K562 (cell line): Measurements from ENCODE around the gene FRMD5. TPM values are rescaled to one million over a fixed set of nuclear protein-coding genes. Genes with fewer than 3 reads are reported as not detected.

Source experiments
- BRD4 ChIP-seq: fragments of 200-600 bp; sonication (generic); IDR thresholded peaks from 2 replicates; pipeline ENCODE4 v1.6.1; 2017; ENCODE audit warnings: inconsistent platforms
- BRD9 ChIP-seq: fragments of 450-650 bp; IDR thresholded peaks from 2 replicates; pipeline ENCODE4 v1.6.1; 2018; ENCODE audit warnings: low read depth; ENCODE audit not compliant: partially characterized antibody
- CCAR2 ChIP-seq: fragments of 200-400 bp; formaldehyde crosslinking; IDR thresholded peaks from 2 replicates; pipeline ENCODE4 v1.6.1; 2017; ENCODE audit warnings: mild to moderate bottlenecking, low read depth, low read length
- ETV5 ChIP-seq: sonication (generic); formaldehyde crosslinking; IDR thresholded peaks from 2 replicates; pipeline ENCODE4 v1.4.0; 2020; ENCODE audit warnings: low read depth, mild to moderate bottlenecking, missing genetic modification reagents
- GABPB1 ChIP-seq: sonication (generic); formaldehyde crosslinking; IDR thresholded peaks from 2 replicates; pipeline ENCODE4 v1.8.0; 2022; ENCODE audit warnings: mild to moderate bottlenecking, missing genetic modification reagents
- GATAD2A ChIP-seq: fragments of 450-650 bp; IDR thresholded peaks from 2 replicates; pipeline ENCODE4 v1.6.1; 2017
- GTF2A2 ChIP-seq: IDR thresholded peaks from 2 replicates; pipeline ENCODE4 v1.6.1; 2016; ENCODE audit warnings: mild to moderate bottlenecking, missing genetic modification characterization, missing compliant biosample characterization
- HNRNPK ChIP-seq: fragments of 200-400 bp; formaldehyde crosslinking; IDR thresholded peaks from one replicate; pipeline ENCODE4 v1.6.1; 2018; ENCODE audit warnings: mild to moderate bottlenecking, low read depth, low read length; ENCODE audit not compliant: poor library complexity, severe bottlenecking
- MCM7 ChIP-seq, 2 experiments: fragments of 450-650 bp; IDR thresholded peaks; 2 replicates each; pipeline ENCODE4 v1.6.1; 2016 to 2018
- MXI1 ChIP-seq: IDR thresholded peaks from 2 replicates; pipeline ENCODE4 v1.6.1; 2011; ENCODE audit warnings: low read depth, mild to moderate bottlenecking, improper control_type of control experiment, low read length
- NFXL1 ChIP-seq: fragments of 450-650 bp; formaldehyde crosslinking; IDR thresholded peaks from 2 replicates; pipeline ENCODE4 v1.4.0; 2021; ENCODE audit warnings: mild to moderate bottlenecking
- NR4A1 ChIP-seq, 2 experiments: fragments of 250-450 bp in 1 of 2; fragments of 450-650 bp in 1 of 2; sonication (Bioruptor Pico) in 1 of 2; IDR thresholded peaks; 2 replicates each; pipeline versions ENCODE4 v1.4.0 to v1.6.1; 2016 to 2020; ENCODE audit warnings: mild to moderate bottlenecking in 2 of 2, missing compliant biosample characterization in 1 of 2, missing genetic modification characterization in 1 of 2, moderate library complexity in 1 of 2
- PHTF2 ChIP-seq: fragments of 250-450 bp; sonication (Bioruptor Pico); IDR thresholded peaks from 2 replicates; pipeline ENCODE4 v1.5.0; 2021; ENCODE audit warnings: mild to moderate bottlenecking
- RBM14 ChIP-seq: fragments of 200-400 bp; formaldehyde crosslinking; IDR thresholded peaks from 2 replicates; pipeline ENCODE4 v1.6.1; 2018; ENCODE audit warnings: low read depth, mild to moderate bottlenecking, low read length, moderate library complexity, borderline replicate concordance; ENCODE audit not compliant: insufficient read depth
- RBM25 ChIP-seq: fragments of 200-400 bp; formaldehyde crosslinking; IDR thresholded peaks from 2 replicates; pipeline ENCODE4 v1.6.1; 2018; ENCODE audit warnings: low read length, low read depth, moderate library complexity; ENCODE audit not compliant: severe bottlenecking
- TAF1 ChIP-seq: IDR thresholded peaks from 2 replicates; pipeline ENCODE4 v1.6.1; 2011; ENCODE audit warnings: mild to moderate bottlenecking, low read length, moderate library complexity; ENCODE audit not compliant: insufficient read depth, control insufficient read depth, severe bottlenecking; ENCODE audit errors: extremely low read depth
- TARDBP ChIP-seq: fragments of 450-650 bp; IDR thresholded peaks from 2 replicates; pipeline ENCODE4 v1.6.1; 2016
- ZNF766 ChIP-seq: fragments of 200-800 bp; sonication (Bioruptor generic); conservative IDR thresholded peaks from 2 replicates; pipeline ENCODE4 v1.6.1; 2016; ENCODE audit warnings: missing genetic modification characterization, missing compliant biosample characterization
- polyA plus RNA-seq, 8 experiments: library from polyadenylated mRNA; depleted of rRNA in 4 of 8; stranded (reverse) in 5 of 8; unstranded in 3 of 8; fragments of >200 nt; fragmentation: Nextera tagmentation in 2 of 8; fragmentation: Illumina TruSeq in 1 of 8; extraction: Ambion mirVana in 2 of 8; extraction: Trizol in 1 of 8; gene quantifications; 2 replicates each; pipeline versions ENCODE4 v1.2.1 to v1.2.3, GENCODE V29; 2011 to 2014; ENCODE audit warnings: inconsistent platforms in 1 of 8, missing spikeins in 1 of 8
- total RNA-seq, 7 experiments: library from RNA; depleted of rRNA in 6 of 7; stranded (reverse); fragments of >200 nt in 6 of 7; fragmentation: Illumina TruSeq in 2 of 7; extraction: Trizol in 2 of 7; gene quantifications; 2 replicates each; pipeline versions ENCODE4 v1.2.1 to v1.2.3, GENCODE V29; 2011 to 2021; ENCODE audit warnings: low replicate concordance in 1 of 7
- TF ChIP-seq, protein P1 (sequence below): fragments of 450-650 bp; IDR thresholded peaks from 2 replicates; pipeline ENCODE4 v1.6.1; 2017; ENCODE audit warnings: antibody characterized with exemption
- TF ChIP-seq, protein P2 (sequence below): fragments of 150-350 bp; conservative IDR thresholded peaks from 2 replicates; pipeline ENCODE4 v1.6.1; 2014; ENCODE audit warnings: low read length
- TF ChIP-seq, protein P3 (sequence below): fragments of 250-450 bp; sonication (Bioruptor Pico); IDR thresholded peaks from 2 replicates; pipeline ENCODE4 v1.8.0; 2021; ENCODE audit warnings: moderate library complexity, mild to moderate bottlenecking, inconsistent platforms
- TF ChIP-seq, protein P4 (sequence below): sonication (generic); formaldehyde crosslinking; IDR thresholded peaks from 2 replicates; pipeline ENCODE4 v1.8.0; 2022; ENCODE audit warnings: mild to moderate bottlenecking, missing genetic modification reagents

Gene FRMD5
- total and polyA plus RNA-seq, 9 of the 15 experiments (the other 6 are each of a cell fraction or from before 2014, with no cell fraction given): 0.13 to 0.38 TPM; not detected in 7

DNA sequence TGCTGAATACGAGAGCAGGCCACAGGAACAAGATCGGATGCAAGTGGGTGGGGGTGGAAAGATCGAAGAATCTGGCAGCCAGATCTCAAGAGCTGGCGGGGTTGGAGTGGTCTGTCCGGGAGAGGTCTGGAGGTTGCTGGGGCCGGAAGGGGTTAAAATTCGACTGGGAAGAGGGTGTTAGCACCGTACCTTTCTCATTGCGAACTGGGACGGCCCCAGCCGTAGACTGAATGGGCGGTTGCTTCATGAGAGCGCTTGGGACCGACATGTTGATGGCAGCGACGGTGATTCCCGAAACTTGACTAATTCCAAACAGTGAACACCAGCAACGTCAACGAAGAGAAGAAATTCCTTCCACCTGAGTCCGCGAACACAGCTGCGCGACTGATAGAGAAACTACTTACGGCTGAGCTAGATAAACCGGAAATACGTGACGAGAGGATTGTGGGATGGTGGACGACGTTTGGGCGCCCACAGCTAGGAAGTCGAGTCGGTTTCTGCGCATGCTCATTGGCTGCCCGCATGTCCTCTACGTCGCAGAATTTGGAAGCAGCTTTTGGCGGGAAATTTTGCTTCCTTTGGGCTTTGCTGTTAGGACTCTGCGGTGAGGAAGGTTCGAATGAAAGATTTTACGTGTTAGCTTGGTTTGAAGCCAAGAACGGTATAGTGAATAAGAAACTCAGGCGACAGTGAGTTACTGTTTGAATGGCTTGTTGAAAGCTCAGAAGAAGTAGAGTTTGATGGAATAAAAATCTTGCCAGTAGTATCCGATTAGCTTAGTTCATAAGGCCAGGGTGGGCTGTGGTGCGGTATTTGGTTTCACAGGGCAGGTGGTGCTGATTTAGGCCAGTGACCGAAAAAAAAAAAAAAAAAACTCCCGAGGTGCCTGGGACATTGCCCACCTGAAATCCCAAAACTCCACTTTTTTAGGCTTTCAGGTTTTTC, 370.5 kb downstream of the FRMD5 start, which contains the start of gene MFAP1 (continued):
- TF ChIP-seq, protein P1, sequence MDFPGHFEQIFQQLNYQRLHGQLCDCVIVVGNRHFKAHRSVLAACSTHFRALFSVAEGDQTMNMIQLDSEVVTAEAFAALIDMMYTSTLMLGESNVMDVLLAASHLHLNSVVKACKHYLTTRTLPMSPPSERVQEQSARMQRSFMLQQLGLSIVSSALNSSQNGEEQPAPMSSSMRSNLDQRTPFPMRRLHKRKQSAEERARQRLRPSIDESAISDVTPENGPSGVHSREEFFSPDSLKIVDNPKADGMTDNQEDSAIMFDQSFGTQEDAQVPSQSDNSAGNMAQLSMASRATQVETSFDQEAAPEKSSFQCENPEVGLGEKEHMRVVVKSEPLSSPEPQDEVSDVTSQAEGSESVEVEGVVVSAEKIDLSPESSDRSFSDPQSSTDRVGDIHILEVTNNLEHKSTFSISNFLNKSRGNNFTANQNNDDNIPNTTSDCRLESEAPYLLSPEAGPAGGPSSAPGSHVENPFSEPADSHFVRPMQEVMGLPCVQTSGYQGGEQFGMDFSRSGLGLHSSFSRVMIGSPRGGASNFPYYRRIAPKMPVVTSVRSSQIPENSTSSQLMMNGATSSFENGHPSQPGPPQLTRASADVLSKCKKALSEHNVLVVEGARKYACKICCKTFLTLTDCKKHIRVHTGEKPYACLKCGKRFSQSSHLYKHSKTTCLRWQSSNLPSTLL: peak; percentile 80
- no peak for TF ChIP-seq NFXL1
- TF ChIP-seq, protein P2, sequence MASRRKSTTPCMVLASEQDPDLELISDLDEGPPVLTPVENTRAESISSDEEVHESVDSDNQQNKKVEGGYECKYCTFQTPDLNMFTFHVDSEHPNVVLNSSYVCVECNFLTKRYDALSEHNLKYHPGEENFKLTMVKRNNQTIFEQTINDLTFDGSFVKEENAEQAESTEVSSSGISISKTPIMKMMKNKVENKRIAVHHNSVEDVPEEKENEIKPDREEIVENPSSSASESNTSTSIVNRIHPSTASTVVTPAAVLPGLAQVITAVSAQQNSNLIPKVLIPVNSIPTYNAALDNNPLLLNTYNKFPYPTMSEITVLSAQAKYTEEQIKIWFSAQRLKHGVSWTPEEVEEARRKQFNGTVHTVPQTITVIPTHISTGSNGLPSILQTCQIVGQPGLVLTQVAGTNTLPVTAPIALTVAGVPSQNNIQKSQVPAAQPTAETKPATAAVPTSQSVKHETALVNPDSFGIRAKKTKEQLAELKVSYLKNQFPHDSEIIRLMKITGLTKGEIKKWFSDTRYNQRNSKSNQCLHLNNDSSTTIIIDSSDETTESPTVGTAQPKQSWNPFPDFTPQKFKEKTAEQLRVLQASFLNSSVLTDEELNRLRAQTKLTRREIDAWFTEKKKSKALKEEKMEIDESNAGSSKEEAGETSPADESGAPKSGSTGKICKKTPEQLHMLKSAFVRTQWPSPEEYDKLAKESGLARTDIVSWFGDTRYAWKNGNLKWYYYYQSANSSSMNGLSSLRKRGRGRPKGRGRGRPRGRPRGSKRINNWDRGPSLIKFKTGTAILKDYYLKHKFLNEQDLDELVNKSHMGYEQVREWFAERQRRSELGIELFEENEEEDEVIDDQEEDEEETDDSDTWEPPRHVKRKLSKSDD: no peak
- TF ChIP-seq CCAR2: no peak
- TF ChIP-seq GTF2A2 (tag): no peak
- peak; percentile 24; the same call in 1 of the 2 replicates for TF ChIP-seq TARDBP
- TF ChIP-seq, protein P3, sequence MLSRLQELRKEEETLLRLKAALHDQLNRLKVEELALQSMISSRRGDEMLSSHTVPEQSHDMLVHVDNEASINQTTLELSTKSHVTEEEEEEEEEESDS (CRISPR knock-in tag): no peak
- peak; percentile 13; the same call in 1 of the 2 replicates for TF ChIP-seq MXI1
- TF ChIP-seq NR4A1 (CRISPR knock-in tag; IDR thresholded peaks at IDR 0.05): no peak
- no peak for TF ChIP-seq NR4A1 (tag; IDR thresholded peaks at IDR 0.05)
- peak; percentile 80 for TF ChIP-seq BRD9
- TF ChIP-seq ZNF766 (CRISPR knock-in tag): no peak
- TF ChIP-seq, protein P4, sequence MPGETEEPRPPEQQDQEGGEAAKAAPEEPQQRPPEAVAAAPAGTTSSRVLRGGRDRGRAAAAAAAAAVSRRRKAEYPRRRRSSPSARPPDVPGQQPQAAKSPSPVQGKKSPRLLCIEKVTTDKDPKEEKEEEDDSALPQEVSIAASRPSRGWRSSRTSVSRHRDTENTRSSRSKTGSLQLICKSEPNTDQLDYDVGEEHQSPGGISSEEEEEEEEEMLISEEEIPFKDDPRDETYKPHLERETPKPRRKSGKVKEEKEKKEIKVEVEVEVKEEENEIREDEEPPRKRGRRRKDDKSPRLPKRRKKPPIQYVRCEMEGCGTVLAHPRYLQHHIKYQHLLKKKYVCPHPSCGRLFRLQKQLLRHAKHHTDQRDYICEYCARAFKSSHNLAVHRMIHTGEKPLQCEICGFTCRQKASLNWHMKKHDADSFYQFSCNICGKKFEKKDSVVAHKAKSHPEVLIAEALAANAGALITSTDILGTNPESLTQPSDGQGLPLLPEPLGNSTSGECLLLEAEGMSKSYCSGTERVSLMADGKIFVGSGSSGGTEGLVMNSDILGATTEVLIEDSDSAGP (CRISPR knock-in tag): no peak
- no peak for TF ChIP-seq RBM14
- TF ChIP-seq HNRNPK: no peak
- no peak; the same call in 1 of the 2 replicates for TF ChIP-seq BRD4
- no peak for TF ChIP-seq RBM25
- TF ChIP-seq MCM7 (IDR thresholded peaks at IDR 0.05): no peak
- TF ChIP-seq ETV5: peak; percentile 82
- TF ChIP-seq GABPB1 (CRISPR knock-in tag): peak; percentile 93
- TF ChIP-seq GATAD2A: no peak
- TF ChIP-seq PHTF2 (CRISPR knock-in tag): no peak
- TF ChIP-seq TAF1: peak; percentile 94
